Panc1 (cell line): ENCODE data around the gene SEMG2. TPM values are rescaled to one million over a fixed set of nuclear protein-coding genes. Genes with fewer than 3 reads are reported as not detected.

Source experiments
- ATAC-seq: fragments of 200-7000 bp; cut with Tn5 transposase; 2 replicates; pipeline ENCODE4 v1.9.1; 2020; ENCODE audit warnings: mild to moderate bottlenecking, moderate library complexity
- BruUV-seq: library from RNA; stranded (reverse); fragments of 400-500 nt; replicated peaks from 2 replicates; lab custom pipeline; 2021; lab: Mats Ljungman, UMichigan
- CTCF ChIA-PET: fragments of 300-600 bp; sonication (Branson Sonifier 250); formaldehyde crosslinking; loops from one replicate; lab custom pipeline; 2022; ENCODE audit warnings: antibody characterized with exemption; lab: Charles Lee
- POLR2A ChIA-PET: fragments of 300-600 bp; sonication (Branson Sonifier 250); formaldehyde crosslinking; loops from one replicate; lab custom pipeline; 2022; ENCODE audit warnings: antibody characterized with exemption; lab: Charles Lee
- DNase-seq: peaks from one replicate; pipeline ENCODE4 v3.0.0-alpha.2; 2010; ENCODE audit warnings: low read depth, low spot score
- H3K27ac ChIP-seq: 2 replicates; pipeline ENCODE4 v1.5.1; 2011; ENCODE audit warnings: mild to moderate bottlenecking, low read length, inconsistent platforms
- H3K27me3 ChIP-seq: fragments of 200-500 bp; sonication (Bioruptor generic); 2 replicates; pipeline ENCODE4 v1.6.0; 2014; ENCODE audit warnings: low read length, inconsistent platforms; ENCODE audit not compliant: control insufficient read depth, insufficient read depth
- H3K36me3 ChIP-seq: fragments of 200-500 bp; sonication (Bioruptor generic); 2 replicates; pipeline ENCODE4 v1.5.1; 2014; ENCODE audit warnings: inconsistent platforms, mild to moderate bottlenecking, low read length, moderate library complexity; ENCODE audit not compliant: control insufficient read depth, insufficient read depth
- H3K4me1 ChIP-seq: 2 replicates; pipeline ENCODE4 v1.5.1; 2011; ENCODE audit warnings: inconsistent platforms, mild to moderate bottlenecking, low read length, moderate library complexity; ENCODE audit not compliant: control insufficient read depth, insufficient read depth
- H3K4me3 ChIP-seq, 2 experiments: 2 replicates each; pipeline ENCODE4 v1.5.1; 2011 to 2012; ENCODE audit warnings: low read depth in 2 of 2, low read length in 2 of 2, mild to moderate bottlenecking in 2 of 2, inconsistent platforms in 1 of 2, moderate library complexity in 1 of 2
- H3K9me3 ChIP-seq: fragments of 200-500 bp; sonication (Bioruptor generic); 2 replicates; pipeline ENCODE4 v1.5.1; 2014; ENCODE audit warnings: low read depth, mild to moderate bottlenecking, inconsistent platforms, low read length, moderate library complexity; ENCODE audit not compliant: control insufficient read depth, insufficient read depth
- CTCF ChIP-seq: fragments of 450-650 bp; IDR thresholded peaks from 2 replicates; pipeline ENCODE4 v1.5.1; 2017; ENCODE audit warnings: mild to moderate bottlenecking
- POLR2AphosphoS5 ChIP-seq: IDR thresholded peaks from 2 replicates; pipeline ENCODE4 v1.6.1; 2012; ENCODE audit warnings: mild to moderate bottlenecking, low read depth, low read length, moderate library complexity
- REST ChIP-seq, 2 experiments: IDR thresholded peaks; 2 replicates each; pipeline ENCODE4 v1.6.1; 2011 to 2012; ENCODE audit warnings: low read depth in 2 of 2, control low read depth in 1 of 2, low read length in 1 of 2, mild to moderate bottlenecking in 1 of 2, moderate library complexity in 1 of 2; ENCODE audit not compliant: insufficient read depth in 1 of 2
- SIN3A ChIP-seq: IDR thresholded peaks from 2 replicates; pipeline ENCODE4 v1.6.1; 2012; ENCODE audit warnings: low read depth, mild to moderate bottlenecking, low read length, moderate library complexity, borderline replicate concordance; ENCODE audit not compliant: insufficient read depth
- TCF7L2 ChIP-seq: IDR thresholded peaks from 2 replicates; pipeline ENCODE4 v1.6.1; 2011; ENCODE audit warnings: mild to moderate bottlenecking, low read depth, low read length, inconsistent platforms
- in situ Hi-C: cut with HindIII; loops from 2 replicates; pipeline ENCODE4 v1.10.0; 2016; ENCODE audit warnings: low sequenced_read_pairs, low pct_unique_long_range_greater_than_20kb
- intact Hi-C: fragments of 100-400 bp; cut with micrococcal nuclease; formaldehyde crosslinking; loops from one replicate; pipeline ENCODE4 v1.10.0; 2022; ENCODE audit not compliant: unreplicated experiment
- total RNA-seq: library from RNA; stranded (reverse); gene quantifications from one replicate; pipeline ENCODE4 v1.2.1, GENCODE V29; 2021; ENCODE audit not compliant: unreplicated experiment

SEMG2 gene
- total RNA-seq, 1 experiment from 2014 or later = not detected

DNA sequence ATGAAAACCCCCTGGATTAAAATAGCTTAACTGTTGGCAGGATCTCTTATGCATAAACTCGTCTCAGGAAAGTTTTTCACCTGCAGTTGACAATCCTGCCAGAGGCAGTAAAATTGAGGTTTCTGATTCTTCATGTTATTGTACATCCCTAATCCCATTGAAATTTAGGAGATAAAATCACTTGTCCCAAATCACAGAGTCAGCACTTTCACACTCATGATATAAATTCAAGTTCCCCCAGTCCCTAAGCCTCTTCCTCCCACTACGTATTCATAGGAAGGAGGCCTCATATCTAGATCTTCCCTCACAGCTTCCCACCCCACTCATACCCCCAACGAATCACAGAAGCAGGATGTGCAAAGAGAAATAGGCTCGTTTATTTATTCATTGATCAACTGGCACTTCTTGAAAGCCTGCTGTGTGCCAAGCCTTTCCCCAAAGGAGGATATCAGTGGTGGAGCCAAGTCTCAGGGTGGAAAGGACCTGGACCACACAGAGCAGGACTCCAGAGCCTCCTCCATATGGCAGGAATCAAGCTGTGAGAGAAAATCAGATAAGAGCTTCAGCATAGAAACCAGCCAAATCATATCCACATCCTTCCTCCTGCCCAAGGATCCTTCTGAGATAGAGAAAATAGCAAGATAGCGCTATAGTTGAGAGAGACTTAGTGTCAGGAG lies 30.8 kb downstream of the SEMG2 start:
- CTCF ChIA-PET = no interaction called here
- no peak overlapping the region for H3K4me3 ChIP-seq
- POLR2A ChIA-PET = no interaction called here

GRCh38 chr20:45253261-45253660 lies 32.1 kb downstream of the SEMG2 start:
- ChIA-PET CTCF (no interaction called here), POLR2A (interaction anchor here (0.7 kb wide), 1 partner anchor 117 kb away, joined by 10 read pairs; no protein-coding TSS in a partner anchor)
- DNase-seq (no peak), ATAC-seq (no peak)
- Histone ChIP-seq H3K4me3 (no peak overlapping the region), H3K36me3 (no peaks in the 10 kb centered on the region), H3K27ac (no peak overlapping the region), H3K27me3 (peaks cover 20% of the 10 kb centered on the region), H3K4me1 (no peaks in the 10 kb centered on the region), H3K9me3 (no peaks in the 10 kb centered on the region)
- intact Hi-C loops (no loop called here), in situ Hi-C loops (no loop called here)
- BruUV-seq = no TSS peak
- no peak for TF ChIP-seq POLR2AphosphoS5
- TF ChIP-seq SIN3A = no peak
- TF ChIP-seq TCF7L2 = no peak
- TF ChIP-seq REST (IDR thresholded peaks at IDR 0.05; ENCODE audit: insufficient read depth in 1 of 2, low read depth in 2 of 2, low read length in 1 of 2) = no peak
- TF ChIP-seq CTCF = no peak

More for the DNA sequence above, 30.8 kb downstream of the SEMG2 start:
- no peaks in the 10 kb centered on the region for H3K36me3 ChIP-seq
- no TSS peak for BruUV-seq
- intact Hi-C loops (no loop called here), in situ Hi-C loops (no loop called here)
- DNase-seq (no peak), ATAC-seq (no peak)
- TF ChIP-seq POLR2AphosphoS5 (no peak), TCF7L2 (no peak), CTCF (no peak), SIN3A (no peak), REST (IDR thresholded peaks at IDR 0.05; ENCODE audit: insufficient read depth in 1 of 2, low read depth in 2 of 2, low read length in 1 of 2) (no peak)
- H3K27me3 ChIP-seq = peaks cover 30% of the 10 kb centered on the region
- no peaks in the 10 kb centered on the region for H3K9me3 ChIP-seq
- no peak overlapping the region for H3K27ac ChIP-seq
- H3K4me1 ChIP-seq = no peaks in the 10 kb centered on the region
